NCI-H748 (cell line): ENCODE results near the gene BCAR3.

Experiments
- DNase-seq: peaks from one replicate; lab custom pipeline; 2025; ENCODE audit not compliant: unreplicated experiment; lab: John Stamatoyannopoulos, UW

Gene BCAR3

DNA sequence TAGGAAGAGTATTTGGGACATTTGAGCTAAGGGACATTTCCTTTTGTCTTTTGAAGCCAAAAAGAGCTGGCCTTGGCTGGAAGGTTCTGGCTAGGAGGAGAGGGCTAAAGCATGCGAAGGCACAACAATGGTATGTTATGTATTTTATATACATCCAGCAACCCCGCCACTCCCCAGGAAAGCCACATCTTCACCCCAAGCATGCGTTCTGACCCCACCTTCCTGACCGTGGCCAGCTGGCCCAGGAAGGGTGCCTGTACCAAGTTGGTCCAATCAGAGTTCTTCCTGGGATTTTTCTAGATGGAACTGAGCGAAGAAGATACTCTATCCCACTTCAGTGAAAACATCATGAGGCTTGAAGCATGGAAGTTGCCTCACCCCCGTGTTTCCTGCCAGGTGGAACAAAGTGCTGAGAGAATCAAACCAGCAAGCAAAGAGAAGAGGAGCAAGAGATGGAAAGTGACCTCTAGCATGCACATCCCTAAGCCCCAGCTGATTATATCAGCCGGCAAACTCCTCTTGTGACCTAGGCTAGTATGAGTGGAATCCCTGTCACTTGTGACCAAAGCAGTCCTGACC lies 82.7 kb downstream of the BCAR3 start:
- no peak for DNase-seq

DNA sequence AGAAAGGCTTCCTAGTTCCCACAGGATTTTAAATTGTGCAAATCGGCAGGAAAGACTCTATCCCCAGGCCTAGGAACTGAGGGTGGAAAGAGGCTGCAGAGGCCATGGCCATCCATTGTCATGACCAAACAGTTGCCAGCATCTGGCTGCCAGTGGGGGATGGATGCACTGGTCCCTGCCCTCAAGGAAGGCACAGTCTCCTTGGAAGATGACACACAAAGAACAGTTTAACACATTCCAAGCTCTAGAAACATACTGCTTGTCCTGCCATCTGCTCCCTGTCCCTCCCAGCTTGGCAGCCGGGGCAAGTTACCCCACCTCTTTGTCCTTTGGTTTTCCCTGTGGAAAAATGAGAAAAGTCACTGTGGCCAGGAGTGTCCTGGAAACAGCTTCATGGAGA lies 83.2 kb downstream of the BCAR3 start:
- DNase-seq: no peak

DNA sequence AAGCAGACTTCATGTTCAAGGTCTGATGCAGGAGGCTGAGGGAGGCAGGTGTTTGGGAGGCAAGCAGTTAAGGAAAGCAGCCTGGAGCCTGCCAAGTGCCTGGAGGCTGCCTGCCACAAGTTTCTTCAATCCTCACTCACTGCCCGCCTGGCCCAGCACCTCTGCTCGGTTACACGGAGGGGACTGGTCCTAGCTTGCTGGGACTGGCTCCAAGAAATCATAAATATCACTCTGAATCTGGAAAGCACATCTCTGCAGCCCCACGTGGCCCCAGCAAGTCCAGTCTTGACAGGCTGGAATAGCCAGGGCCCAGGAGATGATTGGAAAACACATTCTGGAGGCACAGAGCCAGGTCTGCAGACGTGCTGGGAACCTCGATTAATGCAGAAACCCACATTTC lies 83.9 kb downstream of the BCAR3 start:
- DNase-seq: no peak

DNA sequence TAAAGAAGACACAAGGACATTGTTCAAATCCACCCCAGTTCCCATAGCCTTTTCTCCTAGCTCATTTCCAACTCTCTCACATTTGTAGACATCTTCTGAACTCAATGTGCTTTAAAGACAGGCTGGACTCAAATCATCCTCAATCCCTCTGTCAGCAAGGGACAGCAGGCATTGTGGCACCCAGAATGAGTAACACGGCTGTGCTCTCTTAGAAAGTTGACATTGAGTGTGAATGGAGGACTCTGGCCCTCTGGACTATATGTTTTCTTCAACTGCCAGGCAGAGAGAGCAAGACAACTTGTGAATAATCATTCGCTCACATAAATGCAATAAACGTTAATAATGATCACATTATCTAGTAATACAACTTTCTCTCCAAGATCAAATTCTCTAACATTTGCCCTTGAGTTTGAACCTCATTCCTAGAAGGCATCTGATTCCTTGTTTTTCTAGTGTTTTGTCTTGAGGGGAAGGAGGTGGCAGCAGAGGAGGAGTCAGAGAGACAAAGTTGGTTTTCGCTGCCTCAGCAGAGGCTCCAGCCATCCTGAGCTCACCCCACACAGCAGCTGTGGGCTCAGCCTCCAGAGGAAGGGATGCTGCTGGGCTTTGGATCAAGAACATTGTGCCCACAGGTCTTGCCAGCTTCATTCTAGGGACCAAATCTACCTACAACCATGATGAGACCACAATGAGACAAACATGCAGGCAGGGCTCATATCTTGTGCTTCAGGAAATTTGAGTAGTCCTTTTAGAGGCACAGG lies 85.1 kb downstream of the BCAR3 start:
- DNase-seq: no peak

DNA sequence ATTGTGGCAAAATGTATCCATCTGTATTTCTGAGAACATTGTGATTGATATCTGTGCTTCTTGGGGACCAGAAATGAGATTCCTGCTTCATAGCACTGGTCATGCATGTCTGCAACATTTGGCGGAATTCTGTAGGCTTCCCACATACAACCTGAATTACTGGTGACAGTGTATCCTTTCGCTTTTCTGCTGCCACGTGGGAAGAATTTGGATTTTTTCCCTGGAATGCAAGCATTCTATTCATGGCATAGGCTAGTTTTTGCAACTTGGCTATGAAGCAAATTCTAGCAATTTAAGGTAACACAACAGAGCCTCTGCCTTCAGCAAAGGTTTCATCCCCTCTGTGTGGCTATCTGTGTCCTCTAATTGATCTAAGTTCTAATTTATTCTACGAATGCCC lies 85.9 kb downstream of the BCAR3 start:
- DNase-seq: no peak

DNA sequence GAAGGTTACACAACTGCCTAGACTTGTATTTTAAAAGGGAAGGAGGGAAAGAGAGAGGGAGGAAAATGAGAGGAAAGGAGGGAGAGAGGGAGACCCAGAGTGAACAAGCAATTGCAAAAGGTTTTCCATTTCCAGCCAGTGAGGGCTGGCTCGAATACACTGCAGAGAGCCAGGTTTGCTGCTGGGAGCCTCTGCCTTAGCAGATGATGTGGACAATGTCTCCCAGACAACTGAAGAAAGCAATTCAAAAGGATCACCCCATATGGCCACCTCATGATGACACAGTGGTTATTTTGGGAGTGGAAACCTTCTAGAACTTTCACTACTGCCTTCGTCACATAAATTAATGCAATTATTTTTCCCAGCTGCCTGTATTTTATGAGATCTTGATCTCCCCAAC lies 86.4 kb downstream of the BCAR3 start:
- no peak for DNase-seq

DNA sequence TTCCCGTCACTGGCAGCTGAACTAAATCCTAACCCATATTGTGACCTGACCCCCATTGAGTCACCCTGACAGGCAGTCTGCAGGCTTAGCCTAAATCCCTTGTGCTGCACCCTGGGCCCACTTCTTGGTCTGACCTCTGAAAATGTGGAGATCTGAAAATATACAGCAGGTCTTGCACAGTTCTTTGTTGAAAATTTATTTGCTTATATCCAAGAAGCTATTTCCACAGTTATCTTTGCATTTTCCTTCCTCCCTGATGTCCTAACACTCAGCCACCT lies 87.1 kb downstream of the BCAR3 start:
- no peak for DNase-seq

DNA sequence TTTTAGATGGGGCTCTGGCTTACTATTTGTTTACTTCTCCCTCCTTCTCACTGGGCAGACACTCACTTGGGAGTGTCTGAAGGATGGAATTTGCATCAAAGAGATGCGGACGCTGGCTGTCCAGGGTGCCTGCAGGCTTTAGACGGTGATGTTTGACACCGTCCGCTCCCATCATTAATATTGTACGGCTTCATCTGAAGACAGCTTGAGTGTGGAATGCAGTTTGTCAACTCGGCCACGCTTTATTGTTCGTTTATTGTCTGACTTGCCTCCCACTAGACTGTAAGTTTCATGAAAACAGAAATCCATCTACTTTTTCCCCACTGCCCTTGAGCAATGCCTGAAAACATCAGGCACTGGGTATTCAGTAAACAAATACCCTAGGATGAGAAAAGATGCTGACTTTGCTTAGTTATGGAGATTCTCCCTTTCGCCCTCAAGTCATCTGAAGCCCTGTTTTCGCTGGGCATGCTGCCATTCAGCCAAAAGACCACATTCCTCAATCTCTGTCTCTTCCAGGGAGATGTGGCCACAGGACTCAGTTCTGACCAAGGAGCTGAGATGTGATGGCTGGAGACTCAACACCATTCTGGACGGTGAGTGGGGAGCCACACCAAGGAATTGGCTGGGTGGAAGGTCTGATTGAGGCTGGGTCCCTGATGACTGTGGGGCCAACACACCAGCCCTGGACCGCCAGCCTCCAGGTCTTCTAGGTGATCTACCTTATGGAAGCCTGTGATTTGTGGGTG lies 87.6 kb downstream of the BCAR3 start:
- no peak for DNase-seq

DNA sequence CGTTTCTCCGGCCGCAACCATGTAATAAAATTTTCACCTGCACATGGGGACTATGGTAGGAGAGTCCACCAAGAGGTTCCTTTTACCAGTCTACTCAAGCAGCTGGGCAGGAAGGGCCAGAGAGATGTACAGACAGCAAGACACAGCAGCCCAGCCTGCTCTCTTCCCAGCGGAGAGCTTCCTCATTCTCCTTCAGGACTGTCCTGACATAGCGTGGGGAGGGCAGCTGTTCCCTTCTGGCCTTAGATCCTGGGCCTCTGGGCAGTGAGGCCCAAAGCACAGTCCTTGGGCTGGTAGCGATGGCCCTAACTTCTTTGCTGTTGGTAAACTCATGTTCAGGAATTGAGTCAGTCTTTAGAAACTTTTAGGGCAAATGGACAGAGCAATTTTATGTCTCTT lies 89.1 kb downstream of the BCAR3 start:
- no peak for DNase-seq

DNA sequence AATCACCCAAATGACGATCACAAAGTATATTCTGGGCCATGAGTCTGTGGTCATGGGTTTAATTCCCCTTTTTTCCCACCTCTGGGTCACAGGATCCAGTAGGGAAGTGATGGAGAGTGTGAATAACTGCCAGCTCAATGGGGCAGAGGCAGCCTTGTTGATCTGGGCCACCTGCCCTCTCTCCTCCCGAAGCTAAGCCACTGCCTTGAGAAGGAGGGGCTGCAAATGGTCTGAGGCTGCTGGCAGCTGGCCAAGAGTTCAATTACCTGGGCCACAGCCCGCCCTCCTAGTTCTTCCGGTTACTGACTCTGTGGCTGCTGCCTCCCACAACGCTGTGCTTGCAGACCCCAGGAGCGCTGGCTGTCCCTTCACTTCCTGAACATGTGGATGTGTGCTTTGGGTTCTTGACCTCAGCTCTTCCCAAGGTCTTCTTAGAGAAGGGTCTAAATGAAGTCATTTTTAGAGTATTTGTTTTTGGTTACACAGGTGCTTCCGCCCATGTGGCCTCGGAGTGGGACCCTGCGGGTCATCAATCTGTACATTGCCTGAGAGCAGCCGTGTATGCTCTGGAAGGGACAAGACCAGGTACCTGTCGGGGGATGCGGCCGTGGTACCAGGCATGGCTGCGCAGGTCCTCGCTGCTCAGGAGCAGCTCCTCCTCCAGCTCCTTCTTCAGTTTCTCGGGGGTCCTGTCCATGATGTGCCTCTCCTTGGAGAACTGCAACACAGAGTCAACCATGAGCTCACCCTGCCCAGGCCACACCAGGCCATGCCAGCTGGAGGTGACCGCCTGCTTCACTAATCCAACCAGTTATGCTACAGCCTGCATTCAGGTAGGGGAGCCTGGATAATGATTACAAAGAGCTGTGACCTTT lies 89.7 kb downstream of the BCAR3 start:
- DNase-seq: peak; percentile 96

DNA sequence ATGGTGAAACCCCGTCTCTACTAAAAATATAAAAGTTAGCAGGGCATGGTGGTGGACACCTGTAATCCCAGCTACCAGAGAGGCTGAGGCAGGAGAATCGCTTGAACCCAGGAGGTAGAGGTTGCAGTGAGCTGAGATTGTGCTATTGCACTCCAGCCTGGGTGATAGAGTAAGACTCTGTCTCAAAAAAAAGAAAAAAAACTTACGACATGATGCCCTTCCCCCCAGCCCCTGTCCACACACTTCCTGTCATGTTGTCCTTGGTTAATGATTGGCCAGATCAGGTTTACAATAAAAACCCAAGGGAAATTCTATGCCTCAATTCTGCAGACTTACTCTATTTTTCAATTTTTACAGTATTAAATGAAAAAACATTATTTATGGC lies 90.4 kb downstream of the BCAR3 start:
- peak; percentile 44 for DNase-seq

DNA sequence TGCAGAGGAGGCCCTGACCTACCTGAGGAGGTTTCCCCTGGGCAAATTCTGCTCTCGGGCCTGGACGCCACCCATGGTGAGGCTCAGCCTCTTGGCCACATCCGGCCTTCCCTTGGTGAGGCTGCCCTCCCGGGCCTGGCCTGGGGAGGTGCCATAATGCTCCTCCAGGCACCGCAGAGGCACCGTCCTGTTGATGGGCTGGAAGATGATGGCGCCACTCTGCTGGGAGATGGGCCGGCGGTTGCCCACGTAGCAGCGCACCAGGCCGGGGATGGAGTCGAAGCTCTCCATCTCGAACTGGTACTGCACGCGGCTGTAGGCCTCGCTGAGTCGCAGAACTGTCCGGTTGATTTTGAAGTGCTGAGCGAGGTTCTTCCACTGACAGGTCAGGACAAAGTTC lies 92.7 kb downstream of the BCAR3 start:
- DNase-seq: no peak

DNA sequence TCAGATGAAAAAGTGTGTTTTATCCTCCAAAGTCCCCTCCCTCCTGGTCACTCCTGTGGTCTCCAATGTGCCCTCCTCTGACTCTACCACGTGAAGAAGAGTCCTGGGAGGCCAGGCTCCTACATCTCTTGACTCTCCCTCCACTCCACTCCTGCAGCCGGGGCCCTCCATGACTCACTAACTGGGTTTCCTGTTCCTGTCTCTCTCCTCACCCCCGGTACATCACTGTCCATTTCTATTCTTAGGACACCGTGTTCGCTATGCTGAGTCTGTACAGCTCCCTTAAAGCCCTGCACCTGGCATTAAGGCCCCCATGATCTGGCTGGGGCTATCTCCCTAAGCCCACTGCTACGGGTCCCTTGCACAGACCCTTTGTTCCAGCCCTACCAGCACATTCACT lies 93.4 kb downstream of the BCAR3 start:
- DNase-seq: no peak

DNA sequence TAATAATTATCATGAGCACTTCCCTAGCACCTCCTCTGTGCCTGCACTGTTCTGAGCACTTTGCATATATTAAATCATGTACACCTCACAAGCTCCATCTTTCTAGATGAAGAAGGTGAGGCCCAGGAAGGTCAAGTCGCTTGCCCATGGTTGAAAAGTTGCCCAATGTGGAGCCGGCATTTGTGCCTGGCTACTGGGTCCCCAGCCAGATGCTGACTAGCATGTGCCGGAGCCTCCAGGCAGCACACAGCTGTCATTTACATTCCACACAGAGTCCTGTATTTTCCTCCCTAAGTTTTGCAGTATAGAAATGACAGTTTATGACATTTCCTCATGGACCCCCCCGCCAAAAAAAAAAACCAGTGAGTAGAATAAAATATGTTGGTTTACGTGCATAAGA lies 94.3 kb downstream of the BCAR3 start:
- DNase-seq: no peak

DNA sequence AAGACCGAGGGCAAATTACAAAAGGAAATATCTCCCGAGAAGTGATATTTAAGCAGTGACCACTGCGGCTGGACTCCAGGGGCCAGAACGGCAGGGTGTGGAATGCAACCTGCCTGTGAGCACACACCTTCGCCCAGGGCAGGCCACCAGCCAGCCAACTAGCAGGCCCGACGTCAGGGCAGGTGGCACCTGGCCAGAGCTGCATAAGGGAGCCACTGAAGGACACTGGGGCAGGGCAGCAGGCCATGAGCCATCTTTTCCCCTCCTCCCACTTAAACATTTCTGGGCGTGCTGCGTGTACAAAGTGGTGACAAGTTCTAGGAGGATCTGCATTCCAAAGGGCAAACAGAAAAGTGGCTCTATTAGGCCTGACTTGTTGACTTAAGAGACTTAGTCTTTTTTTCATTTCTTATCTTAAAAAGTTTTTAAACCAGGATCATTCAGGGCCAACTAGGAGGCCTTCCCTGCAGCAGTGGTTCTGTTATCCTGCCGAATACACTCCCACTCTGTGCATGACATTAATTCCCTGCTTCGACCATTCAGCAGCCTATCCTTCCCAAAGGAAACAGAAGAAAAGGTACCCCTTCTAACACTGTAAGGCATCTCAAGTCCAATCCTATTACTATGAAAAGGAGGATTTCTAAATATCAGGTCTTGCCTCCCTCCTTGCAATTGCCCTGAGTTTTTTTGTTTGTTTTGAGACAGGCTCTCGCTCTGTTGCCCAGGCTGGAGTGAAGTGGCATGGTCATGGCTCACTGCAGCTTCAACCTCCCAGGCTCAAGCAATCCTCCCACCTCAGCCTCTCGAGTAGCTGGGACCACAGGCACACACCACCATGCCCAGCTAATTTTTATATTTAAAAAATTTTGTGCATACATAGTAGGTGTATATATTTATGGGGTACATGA lies 96.3 kb downstream of the BCAR3 start:
- DNase-seq: no peak

DNA sequence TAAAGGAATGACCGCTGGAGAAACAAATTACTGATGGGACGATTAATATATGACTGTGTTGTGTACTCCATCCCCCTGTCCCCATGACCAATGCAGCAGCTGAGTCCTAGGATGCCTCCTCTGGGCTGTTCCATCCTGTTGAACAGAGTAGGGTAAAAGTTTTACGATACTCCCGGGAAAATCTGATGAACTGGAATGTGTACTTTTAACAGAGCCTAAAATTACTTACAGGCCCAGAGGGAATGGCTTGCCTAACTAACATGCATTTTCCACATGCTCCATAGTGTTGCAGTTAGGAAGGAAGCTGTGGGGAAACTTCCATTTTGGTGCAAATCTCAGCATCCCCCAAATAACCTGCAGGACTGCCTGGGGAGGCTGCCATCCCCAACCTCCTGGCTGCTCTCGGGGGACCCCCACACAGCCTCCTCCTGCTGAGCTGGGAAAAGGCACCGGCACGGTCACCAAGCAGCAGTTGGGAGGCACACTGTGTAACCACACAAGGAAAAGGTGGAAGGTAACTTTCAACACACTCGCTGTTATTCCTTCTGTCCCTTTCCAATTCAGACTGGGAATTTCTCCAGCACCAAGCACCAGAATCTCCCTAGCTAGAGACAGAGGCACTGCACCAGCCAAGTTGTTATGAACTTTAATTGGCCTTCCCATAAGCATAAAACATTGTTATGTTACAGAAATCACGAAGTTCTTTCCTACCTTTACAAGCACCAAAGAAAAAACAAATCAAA lies 97.2 kb downstream of the BCAR3 start:
- no peak for DNase-seq

DNA sequence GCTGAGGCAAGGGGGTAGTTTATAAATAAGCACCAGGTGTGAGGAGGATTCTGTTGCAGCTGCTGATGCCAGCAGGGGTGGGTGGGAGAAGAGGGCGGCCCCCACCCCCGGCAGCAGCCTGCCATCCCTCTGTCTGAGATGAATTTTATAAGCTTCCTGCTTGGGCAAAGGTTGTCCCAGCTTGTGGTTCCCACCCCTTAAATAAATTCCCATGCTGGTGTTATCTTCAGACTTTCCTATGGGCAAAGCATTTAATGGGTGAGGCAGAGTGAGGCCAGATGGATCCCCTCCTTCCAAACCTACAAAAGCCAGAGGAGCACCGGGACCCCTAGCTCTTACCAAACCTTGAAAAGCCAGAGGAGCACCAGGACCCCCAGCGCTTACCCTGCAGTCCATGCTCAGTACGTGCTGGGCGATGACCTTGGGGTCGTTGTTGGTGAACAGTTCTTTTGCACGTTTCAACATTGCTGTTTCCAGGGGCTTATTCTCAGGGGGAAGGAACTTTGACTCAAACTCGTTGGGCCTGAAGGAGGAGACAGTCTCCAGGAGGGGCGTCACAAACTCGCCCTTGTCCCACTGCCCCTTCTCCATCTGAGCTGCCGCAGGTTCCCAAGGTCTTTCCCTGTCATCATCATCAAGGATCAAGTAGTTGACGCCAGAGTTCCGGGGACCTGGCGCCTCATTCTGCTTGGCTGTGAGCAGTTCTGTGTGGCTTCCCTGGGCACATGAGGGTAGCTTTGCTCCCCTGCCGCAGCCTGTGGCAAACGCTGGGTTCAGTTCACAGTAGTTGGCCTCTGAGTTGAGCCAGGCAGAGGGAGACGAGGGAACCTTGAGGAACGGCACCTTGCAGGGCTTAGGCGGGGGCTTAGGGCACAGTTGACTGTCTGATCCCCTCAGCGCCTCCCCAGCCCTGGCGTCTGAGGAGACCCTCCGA lies 99.5 kb downstream of the BCAR3 start:
- DNase-seq: no peak

DNA sequence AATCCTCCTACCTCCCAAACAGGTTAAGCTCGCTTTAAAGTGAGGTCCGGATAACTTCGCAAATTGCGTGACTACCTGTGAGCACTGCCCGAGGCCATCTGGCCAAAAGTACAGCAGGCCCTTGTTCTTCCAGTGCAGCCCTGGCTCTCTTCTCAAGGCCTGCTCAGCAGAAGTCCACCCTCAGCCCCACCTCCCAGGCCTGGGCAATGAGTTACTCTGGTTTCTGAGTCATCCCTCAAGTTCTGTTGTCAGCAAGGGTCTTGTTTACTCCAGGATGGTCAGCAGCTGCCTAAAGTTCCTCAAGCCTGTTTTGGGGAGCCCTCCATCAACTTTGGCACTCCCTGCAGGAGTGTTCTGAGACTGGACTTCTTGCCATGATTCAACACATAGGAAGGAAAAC lies 101.7 kb downstream of the BCAR3 start:
- DNase-seq: no peak
